Inflammatory macrophage treated with lipopolysaccharide for 1 hour (primary cell): ENCODE data around the gene MRPL44.

Experiments
- DNase-seq, 2 donors: peaks; one replicate each; pipeline ENCODE4 v3.0.0-alpha.2; 2020 to 2022

Gene MRPL44

DNA sequence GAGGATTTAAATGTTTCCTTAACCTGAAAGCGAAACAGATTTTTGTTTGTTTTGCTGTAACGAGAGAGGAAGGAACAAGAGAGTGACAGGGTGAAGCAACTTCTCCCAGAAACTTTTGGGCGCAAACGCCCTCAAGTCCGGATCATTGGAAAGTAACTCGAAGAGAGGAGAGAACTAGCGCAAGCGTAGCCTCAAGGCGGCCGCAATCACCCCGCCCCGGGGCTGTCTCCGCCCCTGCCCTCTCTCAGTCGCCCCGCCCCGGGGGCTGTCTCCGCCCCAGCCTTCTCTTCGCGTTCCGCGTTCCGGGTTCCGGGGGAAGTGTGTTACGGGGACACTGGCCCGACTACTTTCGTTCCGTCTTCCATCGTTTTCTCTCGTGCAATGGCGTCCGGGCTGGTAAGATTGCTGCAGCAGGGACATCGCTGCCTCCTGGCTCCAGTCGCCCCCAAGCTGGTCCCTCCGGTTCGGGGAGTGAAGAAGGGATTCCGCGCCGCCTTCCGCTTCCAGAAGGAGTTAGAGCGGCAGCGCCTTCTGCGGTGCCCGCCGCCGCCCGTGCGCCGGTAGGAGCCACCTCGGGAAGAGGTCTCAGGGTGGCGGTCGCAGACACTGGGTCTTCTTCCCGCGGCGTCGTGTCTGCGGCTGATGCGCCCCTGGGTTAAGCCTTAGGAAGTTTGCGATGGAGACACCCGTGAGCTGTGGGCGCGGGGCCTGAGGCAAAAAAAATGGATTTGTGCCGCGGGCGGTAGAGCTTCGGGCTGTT is at the start of gene MRPL44:
Gene MRPL44, plus strand, starts transcription at position 372 of the 760 bp plus-strand sequence. Its CDS starts 10 bp downstream, at position 382.
- peak; percentile 98 to 100 for DNase-seq

DNA sequence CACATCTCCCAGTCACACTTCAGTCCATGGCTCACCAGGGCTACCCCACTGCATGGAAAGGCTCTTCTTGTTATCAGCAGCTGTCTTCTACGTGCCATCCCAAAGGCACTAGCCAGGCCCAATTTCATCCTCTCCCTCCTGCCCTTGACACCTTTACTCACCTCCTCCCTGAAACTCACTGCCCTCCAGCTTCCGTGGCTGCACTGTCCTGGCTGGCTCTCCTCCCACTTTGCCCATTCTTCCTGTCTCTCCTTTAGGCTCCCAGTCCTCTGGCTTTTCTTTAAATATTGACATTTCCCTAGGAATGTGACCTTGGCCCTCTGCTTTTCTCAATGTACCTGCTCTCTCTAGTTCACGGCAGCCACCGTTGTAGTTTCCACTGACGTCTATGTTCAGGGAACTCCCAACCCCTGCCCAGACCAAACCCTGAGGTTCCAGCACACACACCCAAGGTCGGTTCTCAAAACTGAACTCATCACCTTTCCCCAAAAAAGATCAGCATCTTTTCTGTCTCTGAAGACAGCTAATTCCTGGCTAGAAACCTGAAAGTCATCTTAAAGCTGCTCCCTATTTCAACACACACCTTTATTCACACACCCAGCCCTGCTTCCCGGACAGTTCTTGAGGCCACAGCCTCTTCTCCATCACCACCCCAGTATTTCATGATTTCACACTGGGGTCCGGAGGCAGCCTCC is 48.8 kb upstream of the MRPL44 start:
- DNase-seq: no peak

DNA sequence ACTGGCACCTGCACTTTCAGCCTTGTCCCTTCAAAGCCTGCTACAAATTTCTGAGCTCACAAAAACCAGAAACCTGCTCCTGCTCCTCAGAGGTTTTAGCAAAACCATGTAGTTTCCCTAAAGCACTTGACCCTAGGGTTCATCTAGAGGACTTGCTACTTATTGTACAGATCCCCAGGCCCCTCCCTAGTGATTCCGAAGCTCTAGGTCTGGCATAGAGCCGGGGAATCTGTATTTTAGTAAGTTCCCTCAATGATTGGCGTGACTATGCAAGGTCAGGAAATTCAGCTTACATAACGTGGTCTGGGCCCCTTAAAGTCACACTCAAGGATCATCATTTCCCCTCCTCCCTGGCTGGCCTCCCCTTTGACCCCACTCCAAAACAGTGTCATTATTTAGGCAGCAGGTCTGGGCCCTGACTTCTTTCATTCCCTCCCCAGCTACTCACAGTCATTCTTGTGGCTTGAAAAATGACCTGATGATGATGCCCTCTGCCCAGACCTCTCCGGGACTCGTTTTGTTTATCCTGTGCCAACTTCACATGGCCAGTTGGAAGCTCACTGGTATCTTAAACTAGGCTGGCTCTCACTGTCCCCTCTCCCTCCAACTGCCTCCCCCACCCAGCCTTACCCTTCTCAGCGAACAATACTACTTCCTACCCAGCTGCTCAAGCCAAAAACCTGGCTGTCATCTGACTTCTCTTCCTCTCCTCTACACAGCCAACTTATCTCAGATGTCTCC is 48.1 kb upstream of the MRPL44 start:
- peak in 1 of 2 donors; percentile 34 for DNase-seq

DNA sequence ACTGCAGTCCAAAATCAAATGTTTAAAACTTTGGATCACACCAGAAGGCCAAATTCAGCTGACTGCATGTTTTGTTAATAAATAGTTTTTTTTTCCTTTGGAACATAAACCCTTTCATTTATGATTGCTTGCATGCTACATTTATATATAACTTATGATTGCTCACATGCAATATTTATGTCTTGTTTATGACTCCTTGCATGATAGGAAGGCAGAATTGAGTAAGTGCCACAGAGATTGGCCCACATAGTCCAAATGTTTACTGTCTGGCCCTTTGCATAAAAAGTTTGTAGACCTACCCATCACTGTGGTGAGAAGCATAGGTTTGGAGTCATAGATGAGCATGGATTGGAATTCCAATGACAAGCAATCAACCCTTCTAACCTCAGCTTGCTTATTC is 42.9 kb upstream of the MRPL44 start:
- DNase-seq: no peak

DNA sequence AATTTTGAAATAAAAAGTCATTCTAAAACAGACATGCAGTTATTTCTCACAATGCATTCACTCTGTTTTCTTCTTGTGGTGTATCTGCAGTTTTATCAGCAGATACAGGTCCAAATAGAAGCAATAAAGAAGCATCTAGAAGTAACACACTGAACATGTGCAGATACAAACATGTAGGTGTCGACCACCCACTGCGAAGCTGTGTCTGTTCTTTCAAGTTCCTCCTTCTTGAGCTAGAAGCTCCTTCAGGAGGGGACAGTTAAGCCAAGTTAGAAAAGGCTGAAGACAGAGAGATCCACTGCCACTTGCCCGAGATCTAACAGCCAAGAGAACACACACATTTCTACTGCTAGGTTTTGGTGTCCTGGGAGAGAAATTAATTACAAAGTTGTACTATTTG is 42.2 kb upstream of the MRPL44 start:
- peak; percentile 52 to 66 for DNase-seq

DNA sequence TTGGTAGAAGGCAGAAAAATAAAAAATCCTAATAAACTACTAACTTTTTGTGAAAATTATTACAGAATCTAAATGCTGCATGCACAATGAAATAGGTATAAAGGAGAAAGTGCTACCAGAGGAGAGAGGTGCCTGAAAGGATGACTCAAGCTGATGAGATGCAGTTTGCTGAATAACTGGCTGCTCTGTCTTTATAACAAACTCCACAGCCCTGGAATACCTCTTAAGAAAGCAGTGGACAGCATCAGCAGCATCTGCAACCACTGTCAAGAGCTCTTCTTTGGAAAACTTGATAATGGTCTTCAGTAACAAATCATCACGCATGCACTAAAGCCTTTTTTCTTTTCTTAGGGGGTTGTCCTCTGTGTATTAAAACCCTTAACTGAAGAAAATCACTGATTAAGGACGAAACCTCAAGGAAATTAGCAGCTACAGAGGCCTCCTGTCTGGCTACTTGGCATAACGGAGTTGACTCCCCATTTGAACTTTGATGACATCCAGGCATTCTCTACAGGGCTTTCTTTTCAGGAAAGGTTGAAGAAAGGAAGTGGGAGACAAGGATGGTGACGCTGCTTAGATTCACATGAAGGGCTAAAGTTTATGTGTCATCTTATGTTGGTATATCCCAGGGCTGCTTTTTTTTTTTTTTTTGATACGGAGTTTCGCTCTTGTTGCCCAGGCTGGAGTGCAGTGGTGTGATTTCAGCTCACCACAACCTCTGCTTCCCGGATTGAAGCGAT is 40.9 kb upstream of the MRPL44 start:
- no peak for DNase-seq

DNA sequence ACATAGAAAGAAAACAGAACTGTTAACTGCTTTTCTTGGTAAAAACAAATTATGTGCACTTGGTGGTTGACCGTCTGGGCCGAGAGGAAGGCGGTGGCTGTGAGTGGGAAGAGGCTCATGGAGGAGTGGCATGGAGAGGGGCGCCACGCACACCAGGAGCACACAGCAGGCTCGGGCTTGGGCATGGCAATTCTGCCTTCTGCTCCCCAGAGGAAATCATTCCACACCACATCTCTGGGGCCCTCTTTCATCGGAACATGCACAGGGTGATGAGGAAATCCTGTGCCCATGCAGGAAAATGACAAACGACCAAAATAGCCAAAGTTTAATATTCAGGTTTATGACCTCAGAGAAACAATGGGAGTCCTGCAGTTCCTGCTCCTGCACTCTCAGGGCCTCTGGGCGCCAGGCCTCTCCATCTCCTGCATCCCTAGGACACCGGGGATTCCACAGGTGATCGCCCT is 38.6 kb upstream of the MRPL44 start:
- DNase-seq: no peak

DNA sequence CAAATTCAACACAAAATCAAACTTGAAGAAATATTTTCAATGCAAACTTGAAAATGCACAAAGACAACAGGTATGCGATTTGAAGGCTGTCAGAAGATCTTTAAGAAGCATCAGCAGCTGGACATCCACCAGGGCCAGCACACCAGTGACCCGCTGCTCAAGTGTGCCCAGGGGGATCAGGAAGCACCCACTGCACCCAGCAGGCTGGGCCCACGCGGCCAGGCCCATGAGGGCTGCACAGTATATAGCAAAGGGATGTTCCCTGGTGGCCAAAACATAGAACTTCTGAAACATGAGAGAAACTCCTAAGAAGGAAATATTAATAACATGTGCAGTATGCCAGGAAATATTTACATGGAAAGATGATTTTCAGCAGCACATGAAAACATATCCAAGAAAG is 37.2 kb upstream of the MRPL44 start:
- DNase-seq: no peak

DNA sequence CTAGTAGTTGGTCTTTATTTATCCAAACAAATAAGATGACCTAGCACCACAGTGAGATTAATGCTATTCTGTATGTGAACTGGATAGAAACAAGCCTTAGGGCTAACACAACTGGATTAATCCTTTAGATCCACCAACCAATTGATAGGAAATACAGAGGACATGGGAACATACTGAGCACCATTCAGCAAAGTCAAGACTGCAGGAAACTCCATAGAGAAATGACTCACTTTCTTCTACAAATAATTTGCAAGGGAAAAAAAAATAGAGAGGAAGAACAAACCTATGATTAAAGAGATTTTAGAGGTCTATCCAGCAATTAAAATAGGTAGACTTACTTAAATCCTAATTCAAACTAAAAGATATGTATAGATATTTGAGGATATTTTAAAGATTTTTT is 36.1 kb upstream of the MRPL44 start:
- DNase-seq: no peak

DNA sequence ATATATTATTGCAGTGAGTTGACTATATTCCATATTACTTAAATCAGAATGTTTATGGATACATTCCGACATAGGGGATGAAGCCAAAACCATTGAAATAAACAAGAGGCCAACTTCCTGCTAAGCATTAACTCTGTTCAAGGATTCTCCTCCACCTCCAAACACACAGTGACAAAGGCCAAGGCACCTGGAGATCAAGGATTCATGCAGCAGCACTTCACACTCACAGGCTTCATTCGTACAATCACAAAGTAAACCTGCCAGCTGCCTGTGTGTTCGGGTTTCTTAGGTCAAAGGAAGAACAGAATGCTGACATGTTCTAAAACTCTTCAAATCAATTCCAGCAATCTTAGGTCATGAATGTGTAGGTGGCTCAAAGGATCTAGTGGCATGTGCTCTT is 35.0 kb upstream of the MRPL44 start:
- no peak for DNase-seq

DNA sequence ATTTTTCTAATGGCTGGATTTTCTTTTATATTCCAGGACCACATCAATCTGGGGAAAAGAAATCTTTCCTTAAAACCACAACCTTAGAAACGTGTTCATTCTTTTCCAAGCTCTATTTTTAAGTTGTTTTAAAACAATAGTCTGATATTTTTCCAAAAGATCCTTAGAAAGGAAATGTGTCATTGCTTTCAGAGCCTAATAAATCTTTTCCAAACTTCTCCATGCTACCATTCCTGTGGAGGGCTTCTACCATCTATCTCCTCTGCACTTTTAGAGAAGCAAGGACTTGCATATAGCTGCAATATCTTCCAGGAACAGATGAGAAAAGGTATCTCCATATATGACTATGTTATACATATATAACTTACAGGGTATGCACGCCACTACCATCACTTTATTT is 33.3 kb upstream of the MRPL44 start:
- DNase-seq: no peak

DNA sequence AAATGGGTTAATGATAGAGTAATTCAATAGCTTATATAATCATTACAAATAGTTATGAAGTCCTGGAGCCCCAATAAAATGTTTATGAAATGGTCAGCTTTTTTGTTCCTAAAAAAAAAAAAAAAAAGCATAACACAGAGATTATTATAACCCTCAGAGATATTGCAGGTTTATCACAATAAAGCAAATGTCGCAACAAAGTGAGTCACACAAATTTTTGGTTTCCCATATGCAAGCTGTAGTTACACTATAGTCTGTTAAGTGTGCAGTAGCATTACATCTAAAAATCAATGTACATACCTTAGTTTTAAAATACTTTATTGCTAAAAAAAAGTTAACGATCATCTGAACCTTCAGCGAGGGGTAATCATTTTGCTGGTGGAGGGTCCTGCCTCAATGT is 32.2 kb upstream of the MRPL44 start:
- DNase-seq: peak; percentile 54 to 74

DNA sequence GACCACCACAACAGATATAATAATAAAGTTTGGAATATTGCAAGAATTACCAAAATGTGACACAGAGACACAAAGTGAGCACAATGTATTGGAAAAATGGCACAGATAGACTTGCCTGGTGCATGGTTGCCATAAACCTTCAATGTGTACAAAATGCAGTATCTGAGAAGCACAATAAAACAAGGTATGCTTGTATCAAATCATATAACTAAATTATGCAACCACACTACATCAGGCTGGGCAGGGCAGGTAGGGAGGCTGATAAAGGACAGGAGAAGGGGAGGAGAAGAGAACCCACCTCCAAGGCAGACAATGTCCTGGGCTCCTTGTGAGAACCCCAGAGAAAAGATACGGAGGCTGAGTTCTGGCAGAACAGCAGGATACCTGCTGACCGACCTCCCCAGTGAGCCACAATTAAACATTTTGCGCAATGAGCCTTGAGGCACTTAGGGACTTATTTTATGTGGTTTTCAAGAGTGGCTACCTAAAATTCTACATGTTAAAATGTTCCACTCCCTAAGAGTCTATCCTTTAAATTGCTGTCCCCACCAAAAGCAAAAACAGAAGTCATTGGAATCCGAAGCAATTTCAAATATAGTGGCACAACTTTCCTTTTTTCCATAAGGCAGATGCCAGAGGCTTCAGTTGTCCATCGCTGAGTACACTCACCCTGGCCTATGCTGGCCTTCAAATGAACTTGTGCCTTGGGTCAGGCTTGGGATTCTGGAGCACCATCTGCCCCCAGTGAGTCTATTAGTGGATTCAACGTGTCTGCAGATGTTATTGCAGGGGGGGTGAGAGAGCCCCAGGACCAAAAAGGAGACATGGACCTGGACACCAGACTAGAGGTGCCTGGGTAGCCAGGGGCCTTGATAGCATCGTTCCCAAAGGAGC is 28.9 kb upstream of the MRPL44 start:
- DNase-seq: no peak

DNA sequence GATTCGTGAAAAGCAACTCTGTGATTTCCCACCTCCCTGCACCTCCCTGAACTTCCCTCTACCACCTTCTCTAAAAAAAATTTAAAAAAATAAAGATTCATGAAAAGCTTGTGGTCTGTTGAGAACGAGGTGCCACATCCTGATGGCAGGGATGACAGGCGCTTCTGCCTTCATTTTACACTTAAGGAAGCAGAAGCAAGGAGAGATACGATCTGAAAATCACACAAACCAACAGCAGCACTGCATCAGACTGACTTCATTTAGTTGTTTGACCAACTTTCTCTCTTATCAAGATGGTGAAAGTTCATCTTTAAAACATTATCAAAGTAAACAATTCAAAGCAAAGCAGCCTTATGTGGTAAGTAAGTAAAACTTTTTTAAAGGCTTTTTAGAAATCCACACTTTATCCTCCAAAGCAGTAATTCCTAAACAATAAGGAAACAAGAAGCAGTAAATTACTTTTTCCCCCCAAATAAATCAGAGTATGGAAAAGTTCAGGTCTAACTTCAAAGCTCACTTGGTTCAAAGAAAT is 27.6 kb upstream of the MRPL44 start:
- DNase-seq: peak; percentile 29 to 53

DNA sequence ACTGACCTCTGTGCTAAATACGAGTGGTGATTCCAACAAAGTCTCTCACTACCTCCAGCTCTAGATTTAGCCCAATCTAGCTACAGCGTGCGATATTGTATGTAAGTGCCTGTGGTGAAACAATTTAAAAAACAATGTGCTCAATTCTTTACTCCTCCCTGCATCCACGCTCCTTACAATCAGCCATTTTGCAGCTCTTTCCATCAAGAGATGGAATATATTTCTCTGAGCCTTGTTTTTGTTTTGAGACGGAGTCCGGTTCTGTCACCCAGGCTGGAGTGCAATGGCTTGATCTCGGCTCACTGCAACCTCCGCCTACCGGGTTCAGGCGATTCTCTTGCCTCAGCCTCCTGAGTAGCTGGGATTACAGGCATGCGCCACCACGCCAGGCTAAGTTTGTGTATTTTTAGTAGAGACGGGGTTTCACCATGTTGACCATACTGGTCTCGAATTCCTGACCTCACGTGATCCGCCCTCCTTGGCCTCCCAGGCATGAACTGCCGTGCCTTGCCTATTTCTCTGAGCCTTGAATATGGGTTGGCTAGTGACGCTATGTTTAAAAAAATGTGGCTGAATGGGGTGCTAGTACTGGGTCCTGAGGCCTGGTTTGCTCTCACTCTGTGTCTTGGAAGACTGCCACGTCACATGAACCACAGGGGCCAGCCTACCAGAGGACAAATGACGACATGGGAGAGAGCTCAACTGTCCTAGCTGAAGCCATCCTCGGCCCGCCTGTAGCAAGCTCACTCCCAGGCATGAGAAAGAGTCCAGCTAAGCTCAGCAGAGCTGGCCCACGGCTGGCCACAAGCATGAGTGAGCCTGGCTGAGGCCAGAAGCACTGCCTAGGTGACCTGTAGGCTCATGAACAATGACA is 26.9 kb upstream of the MRPL44 start:
- DNase-seq: peak; percentile 65 to 78

DNA sequence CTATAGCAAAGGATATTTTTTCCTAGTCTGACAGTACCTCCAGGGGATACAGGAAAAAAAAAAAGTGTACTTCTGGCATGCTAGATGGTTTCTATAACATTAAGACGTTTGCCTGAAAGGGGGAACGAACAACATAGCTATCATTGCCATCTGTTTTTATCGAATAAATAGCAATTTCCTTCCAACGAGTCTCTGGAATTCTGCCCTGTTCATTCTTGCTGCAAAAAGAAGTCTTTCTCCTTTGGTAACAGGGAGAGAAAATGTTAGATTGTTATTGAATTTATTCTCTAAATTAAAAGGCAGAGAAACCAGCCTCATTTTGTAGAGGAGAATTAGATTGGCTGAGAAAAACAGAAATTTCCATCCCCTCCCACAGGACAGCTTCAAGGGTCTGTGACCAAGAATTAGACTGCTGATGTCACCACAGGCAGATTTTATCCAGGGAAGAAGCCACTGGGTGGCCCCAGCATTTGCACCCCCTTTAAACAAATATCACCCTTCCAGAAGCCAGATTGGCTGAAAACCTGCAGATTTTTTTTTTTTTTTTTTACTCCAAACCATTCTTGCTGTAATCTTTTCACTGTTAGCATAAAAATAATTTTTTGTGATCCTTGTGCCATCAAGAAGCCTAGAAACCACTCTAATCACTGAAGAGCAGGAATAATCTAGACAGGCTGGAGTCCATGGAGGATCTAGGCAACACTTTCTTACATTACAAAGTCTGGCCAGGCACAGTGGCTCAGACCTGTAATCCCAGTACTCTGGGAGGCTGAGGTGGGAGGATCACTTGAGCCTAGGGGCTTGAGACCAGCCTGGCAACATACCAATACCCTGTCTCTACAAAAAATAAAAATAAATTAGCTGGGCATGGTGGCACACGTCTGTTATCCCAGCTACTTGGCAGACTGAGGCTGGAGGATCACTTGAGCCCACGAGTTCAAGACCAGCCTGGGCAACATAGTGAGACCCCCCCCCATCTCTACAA is 24.2 kb upstream of the MRPL44 start:
- no peak for DNase-seq

DNA sequence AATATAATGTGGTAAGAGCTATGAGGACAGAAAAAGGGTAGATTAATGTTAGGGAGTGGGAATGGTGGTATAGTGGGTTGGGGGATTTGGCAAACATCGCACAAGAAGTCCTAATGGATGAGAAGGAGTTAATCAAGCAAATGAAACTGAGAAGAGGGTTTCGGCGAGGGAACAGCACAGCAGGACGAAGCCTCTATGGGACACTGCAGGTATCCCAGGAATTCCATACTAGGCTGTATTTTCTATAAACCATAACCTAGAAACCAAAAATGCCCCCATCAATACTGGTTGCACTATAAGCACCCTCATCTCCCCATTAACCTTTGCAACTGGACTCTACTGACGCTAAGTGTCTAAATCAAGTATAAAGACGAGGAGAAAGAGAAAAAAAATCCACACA is 22.4 kb upstream of the MRPL44 start:
- DNase-seq: no peak

DNA sequence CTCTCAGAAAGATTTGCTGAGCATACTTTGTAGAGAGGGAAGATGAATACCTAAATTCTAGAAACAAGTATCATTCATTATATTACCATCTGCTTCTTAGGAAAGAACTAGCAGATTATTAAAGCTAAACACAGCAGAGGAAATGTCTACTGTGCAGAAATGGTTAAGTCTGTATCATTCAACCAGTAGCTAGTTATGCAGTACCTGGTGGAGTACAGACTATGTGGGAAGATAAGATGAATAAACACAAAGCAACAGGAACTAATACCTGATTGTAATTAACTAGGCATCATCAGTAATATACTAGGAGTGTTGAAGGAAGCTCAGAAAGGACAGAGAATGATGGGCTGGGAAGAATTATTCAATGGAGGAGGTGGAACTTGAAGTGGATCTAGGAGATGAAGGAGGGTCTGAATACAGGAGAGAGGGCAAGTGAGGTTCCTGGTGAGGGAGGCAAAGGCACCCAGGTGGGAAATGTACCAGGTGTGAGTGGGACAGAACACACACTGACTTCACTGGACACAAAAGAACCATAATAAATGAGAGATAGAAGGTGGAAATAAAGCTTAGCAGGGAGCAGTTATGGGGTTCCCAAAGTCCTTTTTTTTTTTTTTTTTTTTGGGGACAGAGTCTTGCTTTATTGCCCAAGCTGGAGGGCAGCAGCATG is 21.7 kb upstream of the MRPL44 start:
- no peak for DNase-seq

DNA sequence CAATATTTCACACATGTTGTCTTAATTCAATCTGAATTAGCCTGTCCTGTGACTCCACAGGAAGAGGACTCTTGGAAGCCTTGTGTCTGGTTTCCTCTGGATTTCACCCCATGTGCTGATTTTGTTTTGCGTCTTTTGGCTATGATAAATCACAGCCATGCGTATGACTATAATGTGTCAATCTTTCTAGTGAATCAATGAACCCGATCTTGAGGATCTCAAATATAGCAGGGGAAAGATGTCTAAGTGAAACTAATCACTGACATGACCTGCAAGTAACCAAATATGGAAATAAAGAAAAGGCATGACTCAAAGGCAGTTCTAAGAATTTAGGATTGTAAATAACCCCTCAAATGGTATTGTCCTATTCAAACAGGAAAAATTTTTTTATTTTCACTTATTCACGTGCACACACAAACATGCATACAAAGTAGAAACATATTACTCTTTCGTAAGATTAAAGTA is 20.4 kb upstream of the MRPL44 start:
- no peak for DNase-seq
